DND-41 (cell line): ENCODE data around the gene TFAP2A.

Experiments used
- ATAC-seq: fragments of 200-7000 bp; cut with Tn5 transposase; 3 replicates; pipeline ENCODE4 v1.9.1; 2021; ENCODE audit warnings: low read depth; ENCODE audit not compliant: insufficient read depth
- DNase-seq: peaks from one replicate; pipeline ENCODE4 v3.0.0-alpha.2; 2020
- H2AFZ ChIP-seq: 2 replicates; pipeline ENCODE4 v1.6.0; 2012; ENCODE audit warnings: low read depth, low read length
- H3K27ac ChIP-seq: 2 replicates; pipeline ENCODE4 v1.5.1; 2012; ENCODE audit warnings: low read length, inconsistent platforms
- H3K27me3 ChIP-seq: fragments of 200-600 bp; sonication (generic); 2 replicates; pipeline ENCODE4 v1.6.0; 2012; ENCODE audit warnings: low read length, mild to moderate bottlenecking, inconsistent platforms; ENCODE audit not compliant: insufficient read depth, poor library complexity
- H3K36me3 ChIP-seq: 2 replicates; pipeline ENCODE4 v1.5.1; 2012; ENCODE audit warnings: low read length, inconsistent platforms; ENCODE audit not compliant: insufficient read depth
- H3K4me1 ChIP-seq: 2 replicates; pipeline ENCODE4 v1.5.1; 2012; ENCODE audit warnings: mild to moderate bottlenecking, low read length; ENCODE audit not compliant: insufficient read depth
- H3K4me2 ChIP-seq: 2 replicates; pipeline ENCODE4 v1.6.0; 2012; ENCODE audit warnings: mild to moderate bottlenecking, moderate library complexity, low read length, inconsistent platforms; ENCODE audit not compliant: insufficient read depth
- H3K4me3 ChIP-seq, 2 experiments: fragments of 200-600 bp in 1 of 2; shearing (Covaris generic) in 1 of 2; 2 replicates each; pipeline ENCODE4 v1.5.1; 2012 to 2016; ENCODE audit warnings: inconsistent platforms in 2 of 2, low read length in 2 of 2, mild to moderate bottlenecking in 2 of 2, low read depth in 1 of 2, moderate library complexity in 1 of 2
- H3K79me2 ChIP-seq: 2 replicates; pipeline ENCODE4 v1.6.0; 2012; ENCODE audit warnings: low read length, inconsistent platforms; ENCODE audit not compliant: insufficient read depth
- H3K9ac ChIP-seq: 2 replicates; pipeline ENCODE4 v1.6.0; 2012; ENCODE audit warnings: low read depth, mild to moderate bottlenecking, inconsistent platforms, low read length, moderate library complexity
- H3K9me3 ChIP-seq: 2 replicates; pipeline ENCODE4 v1.5.1; 2012; ENCODE audit warnings: low read length, moderate library complexity, mild to moderate bottlenecking, inconsistent platforms; ENCODE audit not compliant: insufficient read depth, severe bottlenecking
- H4K20me1 ChIP-seq: 2 replicates; pipeline ENCODE4 v1.6.0; 2012; ENCODE audit warnings: low read length; ENCODE audit not compliant: insufficient read depth
- EZH2 ChIP-seq: IDR thresholded peaks from 3 replicates; pipeline ENCODE4 v1.6.1; 2012; ENCODE audit warnings: borderline replicate concordance, low read depth, mild to moderate bottlenecking, moderate library complexity, low read length, inconsistent platforms; ENCODE audit not compliant: severe bottlenecking
- TF ChIP-seq, protein P1 (sequence below): IDR thresholded peaks from 2 replicates; pipeline ENCODE4 v1.5.1; 2012; ENCODE audit warnings: borderline replicate concordance, low read length, moderate library complexity, mild to moderate bottlenecking; ENCODE audit not compliant: poor library complexity, severe bottlenecking; ENCODE audit errors: extremely low read depth

TFAP2A gene

DNA sequence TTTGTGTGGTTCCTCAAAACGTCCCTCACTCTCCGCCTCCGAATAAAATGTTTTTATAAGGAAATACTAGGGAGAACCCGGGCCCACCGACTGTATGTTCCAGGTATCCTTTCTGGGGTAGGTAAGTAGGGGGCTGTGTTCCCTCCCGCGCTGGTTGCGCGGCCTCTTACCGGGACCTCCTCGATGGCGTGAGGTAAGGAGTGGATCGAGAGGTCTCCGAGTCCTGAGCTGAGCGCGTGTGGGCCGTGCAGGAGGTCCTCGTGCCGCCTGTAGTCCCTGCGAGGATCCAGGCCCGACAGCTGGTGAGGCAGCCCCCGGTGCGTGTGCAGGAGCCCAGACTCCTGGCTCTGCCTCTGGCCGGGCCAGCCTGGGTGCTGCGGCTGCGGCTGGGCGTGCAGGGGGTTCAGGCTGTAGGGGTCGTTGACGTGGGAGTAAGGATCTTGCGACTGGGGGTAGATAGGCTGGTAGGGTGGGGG lies 5.1 kb downstream of the TFAP2A start:
- Histone ChIP-seq H3K79me2 (no peaks in the 10 kb centered on the region), H3K9me3 (no peaks in the 10 kb centered on the region), H3K36me3 (no peaks in the 10 kb centered on the region), H3K4me2 (no peak overlapping the region), H3K4me3 (no peak overlapping the region), H2AFZ (no peak overlapping the region), H3K4me1 (no peaks in the 10 kb centered on the region), H4K20me1 (no peaks in the 10 kb centered on the region), H3K27me3 (peaks cover 5% of the 10 kb centered on the region), H3K27ac (no peak overlapping the region), H3K9ac (no peak overlapping the region)
- no peak for TF ChIP-seq EZH2
- TF ChIP-seq, protein P1, sequence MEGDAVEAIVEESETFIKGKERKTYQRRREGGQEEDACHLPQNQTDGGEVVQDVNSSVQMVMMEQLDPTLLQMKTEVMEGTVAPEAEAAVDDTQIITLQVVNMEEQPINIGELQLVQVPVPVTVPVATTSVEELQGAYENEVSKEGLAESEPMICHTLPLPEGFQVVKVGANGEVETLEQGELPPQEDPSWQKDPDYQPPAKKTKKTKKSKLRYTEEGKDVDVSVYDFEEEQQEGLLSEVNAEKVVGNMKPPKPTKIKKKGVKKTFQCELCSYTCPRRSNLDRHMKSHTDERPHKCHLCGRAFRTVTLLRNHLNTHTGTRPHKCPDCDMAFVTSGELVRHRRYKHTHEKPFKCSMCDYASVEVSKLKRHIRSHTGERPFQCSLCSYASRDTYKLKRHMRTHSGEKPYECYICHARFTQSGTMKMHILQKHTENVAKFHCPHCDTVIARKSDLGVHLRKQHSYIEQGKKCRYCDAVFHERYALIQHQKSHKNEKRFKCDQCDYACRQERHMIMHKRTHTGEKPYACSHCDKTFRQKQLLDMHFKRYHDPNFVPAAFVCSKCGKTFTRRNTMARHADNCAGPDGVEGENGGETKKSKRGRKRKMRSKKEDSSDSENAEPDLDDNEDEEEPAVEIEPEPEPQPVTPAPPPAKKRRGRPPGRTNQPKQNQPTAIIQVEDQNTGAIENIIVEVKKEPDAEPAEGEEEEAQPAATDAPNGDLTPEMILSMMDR: no peak
- ATAC-seq (no peak), DNase-seq (no peak)

DNA sequence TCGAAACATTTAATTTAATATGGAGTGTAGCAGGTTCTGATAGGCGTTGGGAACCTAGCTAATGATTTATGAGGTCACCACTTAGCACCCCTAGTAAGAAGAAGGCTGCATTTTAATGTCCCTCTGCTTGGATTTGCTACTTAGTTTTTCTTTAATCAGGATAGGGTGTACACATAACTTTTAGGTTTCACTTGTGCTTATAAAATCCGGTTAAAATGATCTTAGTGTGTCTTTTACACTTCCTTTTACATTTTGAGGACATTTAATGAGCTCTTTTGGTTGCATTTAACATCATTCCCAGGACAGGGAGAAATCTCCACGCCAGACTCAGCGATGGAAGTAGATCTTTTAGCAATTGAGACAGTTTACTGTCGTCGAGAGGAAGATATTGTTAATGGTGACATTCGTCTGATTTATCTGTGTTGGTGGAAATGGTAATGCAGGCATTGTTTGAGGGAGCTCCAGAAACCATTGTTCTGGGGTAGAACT lies 5.6 kb downstream of the TFAP2A start:
- Histone ChIP-seq H3K4me1 (no peaks in the 10 kb centered on the region), H3K27ac (no peak overlapping the region), H3K4me2 (no peak overlapping the region), H3K4me3 (no peak overlapping the region), H3K36me3 (no peaks in the 10 kb centered on the region), H3K9me3 (no peaks in the 10 kb centered on the region), H2AFZ (no peak overlapping the region), H3K27me3 (peaks cover 5% of the 10 kb centered on the region), H3K79me2 (no peaks in the 10 kb centered on the region), H3K9ac (no peak overlapping the region), H4K20me1 (no peaks in the 10 kb centered on the region)
- TF ChIP-seq, protein P1: no peak
- no peak for TF ChIP-seq EZH2
- DNase-seq: no peak
- ATAC-seq: no peak

DNA sequence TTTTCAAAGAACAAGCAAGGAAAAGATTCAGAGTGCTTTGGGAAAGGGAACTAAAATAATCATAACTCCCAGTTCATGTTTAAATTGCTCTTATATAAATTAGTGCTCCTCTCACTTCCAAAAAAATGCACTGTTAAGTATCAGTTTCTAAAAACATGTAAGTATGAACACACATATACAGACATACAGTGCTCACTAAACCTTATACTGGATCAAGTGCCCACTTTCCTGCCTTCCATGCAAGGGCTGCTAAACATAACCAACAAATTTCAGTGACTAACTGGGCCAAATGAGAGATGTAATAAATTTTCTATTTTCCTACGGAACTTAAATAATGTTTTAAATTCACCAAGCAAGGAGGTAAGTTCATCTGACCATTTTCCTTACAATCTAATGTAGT lies 6.4 kb downstream of the TFAP2A start:
- H3K27ac ChIP-seq: no peak overlapping the region
- H3K4me2 ChIP-seq: no peak overlapping the region
- no peak overlapping the region for H2AFZ ChIP-seq
- H3K27me3 ChIP-seq: peaks cover 5% of the 10 kb centered on the region
- no peaks in the 10 kb centered on the region for H3K79me2 ChIP-seq
- ATAC-seq (no peak), DNase-seq (no peak)
- H3K4me3 ChIP-seq: no peak overlapping the region
- H3K9me3 ChIP-seq: no peaks in the 10 kb centered on the region
- TF ChIP-seq EZH2: no peak
- TF ChIP-seq, protein P1: no peak
- H3K9ac ChIP-seq: no peak overlapping the region
- H3K36me3 ChIP-seq: no peaks in the 10 kb centered on the region
- no peaks in the 10 kb centered on the region for H3K4me1 ChIP-seq
- H4K20me1 ChIP-seq: no peaks in the 10 kb centered on the region

DNA sequence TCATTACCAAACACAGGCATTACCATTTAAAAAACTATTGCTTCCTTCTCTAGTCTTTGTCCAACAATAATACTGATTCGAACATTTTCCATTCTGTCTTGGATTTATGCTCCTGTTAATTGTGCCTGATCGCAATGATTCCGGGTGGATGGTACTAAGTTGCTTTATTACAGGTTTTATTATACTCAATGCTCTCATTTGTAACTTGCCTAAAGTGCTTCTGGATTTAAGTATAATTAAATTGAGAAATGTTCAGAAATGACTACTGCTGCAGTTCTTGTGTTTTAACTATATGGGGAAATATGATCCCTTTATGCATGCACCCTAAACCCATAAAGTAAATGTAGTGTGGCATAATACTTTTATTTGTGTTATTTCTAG lies 7.2 kb downstream of the TFAP2A start:
- Histone ChIP-seq H3K27me3 (peaks cover 5% of the 10 kb centered on the region), H3K27ac (no peak overlapping the region), H3K36me3 (no peaks in the 10 kb centered on the region), H4K20me1 (no peaks in the 10 kb centered on the region), H3K4me3 (no peak overlapping the region), H3K4me2 (no peak overlapping the region), H2AFZ (no peak overlapping the region), H3K4me1 (no peaks in the 10 kb centered on the region), H3K79me2 (no peaks in the 10 kb centered on the region), H3K9ac (no peak overlapping the region), H3K9me3 (no peaks in the 10 kb centered on the region)
- no peak for DNase-seq
- ATAC-seq: no peak
- TF ChIP-seq EZH2: no peak
- TF ChIP-seq, protein P1: no peak
